HG03135 (cell line): ENCODE measurements around the gene CCDC43.
"Not testable (repeated sequence)": the region's sequence is repeated elsewhere in the genome, so short reads cannot be mapped to it uniquely, and the experiment has no call there.

Experiments used
- ATAC-seq: cut with Tn5 transposase; IDR thresholded peaks from one replicate; pipeline ENCODE4 v1.9.1; 2021; ENCODE audit warnings: mild to moderate bottlenecking, moderate library complexity; ENCODE audit not compliant: unreplicated experiment

Gene CCDC43

DNA sequence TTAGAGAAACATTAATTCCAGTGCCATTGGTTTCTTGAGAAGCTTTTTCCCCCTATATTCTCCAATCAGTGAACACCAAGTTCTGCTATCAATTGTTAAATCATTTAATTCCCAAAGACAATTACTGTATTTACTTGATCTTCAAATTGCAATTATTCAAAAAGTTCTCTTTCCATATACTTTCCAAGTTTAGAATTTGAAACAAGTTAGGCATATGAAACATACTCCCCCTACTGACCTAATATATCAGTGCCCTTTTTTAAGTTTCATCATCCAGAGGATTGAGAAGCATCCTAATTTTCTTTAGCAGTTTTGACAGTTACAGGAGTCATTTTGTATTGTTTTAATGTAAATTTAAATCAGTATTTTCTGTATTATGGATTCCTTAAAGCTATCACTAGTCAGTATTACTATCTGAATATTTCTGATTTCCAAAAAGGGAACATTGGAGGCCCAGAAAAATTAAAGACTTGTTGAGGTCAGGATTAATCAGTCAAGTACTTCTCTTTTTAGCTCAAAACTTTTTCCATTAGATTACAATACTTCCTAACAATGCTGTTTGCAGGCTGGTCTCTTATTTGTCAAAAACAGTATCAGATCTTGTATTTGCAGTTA, 17.0 kb downstream of the CCDC43 start:
- ATAC-seq, result no peak

DNA sequence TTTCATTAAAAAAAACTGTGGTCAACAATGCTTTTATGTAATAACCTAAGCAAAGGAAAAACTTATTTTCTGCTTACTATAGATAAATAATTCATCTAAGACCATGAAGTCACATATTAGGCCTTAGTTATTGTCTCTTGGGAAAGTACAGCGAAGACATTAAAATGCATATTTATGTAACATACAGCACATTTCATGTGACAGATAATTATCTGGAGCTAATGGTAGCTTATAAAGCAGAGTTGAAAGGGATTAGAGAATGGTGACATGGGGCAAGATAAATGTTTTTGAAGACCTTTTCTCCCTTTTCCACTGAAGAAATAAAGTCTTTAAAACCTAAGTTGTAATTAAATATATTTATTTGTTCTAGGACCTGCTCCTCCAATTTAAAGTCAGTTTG, 23.6 kb downstream of the CCDC43 start:
- ATAC-seq, result no peak

DNA sequence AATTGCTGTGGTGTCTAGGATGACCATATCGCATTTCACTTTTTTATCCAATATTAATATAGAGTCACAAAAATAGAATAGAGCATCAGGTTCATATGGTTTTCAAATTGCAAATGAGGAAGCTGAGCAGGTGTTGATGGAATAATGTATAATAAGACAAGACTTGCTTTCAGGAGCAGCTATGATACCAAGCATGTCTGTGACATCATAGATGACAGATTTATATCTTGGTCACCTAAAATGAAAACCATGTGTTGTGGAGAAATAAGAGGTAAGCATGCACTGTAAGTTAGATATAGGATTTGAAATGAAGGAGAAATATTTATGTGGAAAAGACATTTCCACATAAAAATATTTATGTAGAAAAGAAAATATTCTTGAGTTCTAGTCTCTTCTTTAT, 24.7 kb downstream of the CCDC43 start:
- no peak for ATAC-seq

DNA sequence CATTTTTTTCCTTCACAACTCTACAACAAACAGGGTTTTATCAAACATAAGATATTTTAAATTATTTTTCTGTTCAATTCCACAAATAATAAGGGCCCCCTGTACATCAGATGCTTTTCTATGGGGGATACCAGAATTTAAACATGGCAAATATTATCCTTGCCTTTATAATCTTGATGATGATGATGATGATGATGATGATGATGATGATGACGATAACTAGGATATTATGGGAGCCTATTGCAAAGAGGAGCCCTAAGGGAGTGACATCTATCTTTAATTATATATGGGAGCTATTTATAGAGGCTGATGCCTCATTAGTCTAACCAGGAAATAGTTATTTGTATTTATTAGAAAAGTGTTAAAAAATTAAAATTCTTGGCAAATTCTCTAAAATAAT, 26.5 kb downstream of the CCDC43 start:
- ATAC-seq, result no peak

DNA sequence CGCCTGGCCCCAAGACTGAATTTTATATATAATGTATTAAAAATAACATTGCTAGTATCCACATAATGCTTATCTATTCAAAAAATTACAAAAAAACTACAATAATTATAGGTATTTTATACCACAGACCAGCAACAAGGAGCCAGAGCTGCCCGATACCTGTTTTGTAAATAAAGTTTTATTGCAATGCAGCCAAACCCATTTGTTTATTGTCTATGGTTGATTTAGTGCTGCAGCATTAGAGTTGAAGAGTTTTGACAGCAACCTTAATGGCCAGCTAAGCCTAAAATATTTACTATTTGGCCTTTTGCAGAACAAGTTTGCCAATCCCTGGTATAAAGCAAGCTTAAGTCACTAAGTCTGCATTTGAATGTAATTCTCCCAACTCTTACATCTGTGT, 27.7 kb downstream of the CCDC43 start:
- ATAC-seq, result no peak

DNA sequence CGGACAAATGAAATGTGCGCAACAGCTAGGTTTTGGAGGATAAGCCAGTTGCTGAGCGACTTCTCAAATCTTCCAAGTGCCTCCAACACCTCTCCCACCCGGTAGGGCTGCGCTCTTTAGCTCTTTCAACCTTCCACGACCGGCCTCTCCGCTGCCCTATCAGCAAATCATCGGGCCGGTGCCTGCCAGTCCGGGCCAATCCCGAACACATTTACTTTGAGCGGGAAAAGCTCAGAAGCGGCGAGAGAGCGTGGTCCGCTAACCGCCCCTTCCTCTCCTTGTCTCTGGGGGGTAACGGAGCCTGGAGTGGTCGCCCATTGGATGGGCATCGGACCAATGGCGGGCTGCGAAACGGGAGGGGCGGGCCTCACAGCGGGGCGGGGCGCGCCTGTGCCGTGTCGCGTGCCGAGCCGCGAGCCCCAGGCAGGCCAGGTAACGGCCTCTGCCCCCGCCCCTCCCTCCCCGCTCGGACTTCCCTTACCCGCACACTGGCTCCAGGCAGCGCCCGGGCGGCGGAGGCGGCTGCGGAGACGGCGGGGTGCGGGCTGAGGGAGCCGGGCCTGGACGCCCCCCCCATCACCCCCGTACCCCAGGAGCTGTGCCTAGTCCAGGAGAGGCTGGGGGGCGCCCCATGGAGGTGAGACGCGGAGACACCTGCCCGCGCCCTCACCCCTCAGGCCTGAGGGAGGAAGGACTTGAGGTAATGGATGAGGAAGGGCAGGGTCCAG, 33.4 kb downstream of the CCDC43 start, which contains the start of gene MEIOC:
MEIOC (plus strand) TSS at position 486 of the 728 bp plus-strand sequence; CDS start at position 632, 146 bp downstream.
- ATAC-seq, result no peak

DNA sequence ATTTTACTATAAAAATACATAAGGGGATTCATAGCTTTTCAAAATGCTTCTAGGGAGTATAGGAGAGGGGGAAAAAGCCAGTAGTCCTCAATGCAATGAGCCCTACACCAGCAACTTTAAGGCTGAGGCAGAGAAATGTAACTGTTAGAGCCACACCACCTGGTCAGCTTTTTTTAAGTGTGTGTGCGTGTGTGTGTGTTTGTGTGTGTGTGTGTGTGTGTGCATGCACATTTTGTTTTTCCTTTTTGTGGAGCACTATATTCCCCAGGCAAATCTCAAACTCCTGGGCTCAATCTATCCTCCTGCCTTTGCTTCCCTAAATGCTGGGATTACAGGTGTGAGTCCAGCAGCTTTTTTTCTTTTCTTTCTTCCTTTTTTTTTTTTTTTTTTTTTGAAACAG, 35.6 kb downstream of the CCDC43 start:
- ATAC-seq, result no peak

DNA sequence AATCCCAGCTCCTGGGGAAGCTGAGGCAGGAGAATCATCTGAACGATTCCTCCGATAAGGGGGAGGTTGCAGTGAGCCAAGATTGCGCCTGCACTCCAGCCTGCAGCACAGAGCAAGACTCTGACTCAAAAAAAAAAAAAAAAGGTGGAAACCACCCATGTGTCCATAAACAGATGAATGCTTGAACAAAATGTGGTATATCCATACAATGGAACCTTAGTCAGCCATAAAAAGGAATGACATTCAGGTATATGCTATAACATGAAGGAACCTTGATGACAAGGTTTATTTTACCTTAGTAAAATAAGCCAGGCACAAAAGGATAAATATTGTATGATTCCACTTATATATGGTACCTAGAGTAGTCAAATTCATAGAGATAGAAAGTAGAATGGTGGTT, 36.2 kb downstream of the CCDC43 start:
- no peak for ATAC-seq

DNA sequence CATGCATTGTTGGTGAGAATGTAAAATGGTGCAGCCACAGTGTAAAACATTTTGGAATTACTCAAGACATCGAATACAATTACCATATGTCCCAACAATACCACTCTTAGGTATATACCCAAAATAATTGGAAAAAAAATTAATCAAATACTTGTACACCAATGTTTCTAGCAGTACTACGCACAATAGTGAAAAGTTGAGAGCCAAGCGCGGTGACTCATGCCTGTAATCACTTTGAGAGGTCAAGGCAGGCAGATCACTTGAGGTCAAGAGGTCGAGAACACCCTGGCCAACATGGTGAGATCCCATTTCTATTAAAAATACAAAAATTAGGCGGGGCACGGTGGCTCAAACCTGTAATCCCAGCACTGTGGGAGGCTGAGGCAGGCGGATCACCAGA, 36.8 kb downstream of the CCDC43 start:
- ATAC-seq, result no peak

DNA sequence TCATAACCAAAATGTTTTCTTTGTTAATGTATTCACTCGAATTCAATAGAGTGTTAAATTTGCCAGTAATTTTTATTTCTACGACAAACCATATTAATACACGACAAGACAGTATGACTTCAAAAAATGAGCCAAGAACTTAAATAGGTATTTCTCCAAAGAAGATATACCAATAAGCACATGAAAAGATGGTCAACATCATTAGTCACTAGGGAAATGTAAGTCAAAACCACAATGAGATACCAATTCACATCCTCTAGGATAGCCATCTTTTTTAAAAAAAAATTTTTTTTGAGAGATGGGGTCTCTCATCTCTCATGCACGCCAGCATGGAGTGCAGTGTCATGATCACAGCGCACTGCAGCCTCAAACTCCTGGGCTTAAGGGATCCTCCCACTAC, 38.3 kb downstream of the CCDC43 start:
- no peak for ATAC-seq

DNA sequence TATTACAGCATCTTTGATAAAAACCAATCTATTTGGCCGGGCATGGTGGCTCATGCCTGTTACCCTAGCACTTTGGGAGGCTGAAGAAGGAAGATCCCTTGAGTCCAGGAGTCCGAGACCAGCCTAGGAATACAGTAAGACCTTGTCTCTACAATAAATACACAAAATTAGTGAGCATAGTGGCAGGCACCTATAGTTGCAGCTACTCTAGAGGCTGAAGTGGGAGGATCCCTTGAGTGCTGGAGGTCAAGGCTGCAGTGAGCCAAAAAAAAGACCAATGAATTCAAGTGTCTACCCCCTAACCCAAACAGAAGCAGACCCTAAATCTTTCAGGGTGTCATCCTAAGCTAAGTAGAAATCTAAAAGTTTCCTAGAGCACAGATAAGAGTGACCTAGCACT, 40.6 kb downstream of the CCDC43 start:
- no peak for ATAC-seq

DNA sequence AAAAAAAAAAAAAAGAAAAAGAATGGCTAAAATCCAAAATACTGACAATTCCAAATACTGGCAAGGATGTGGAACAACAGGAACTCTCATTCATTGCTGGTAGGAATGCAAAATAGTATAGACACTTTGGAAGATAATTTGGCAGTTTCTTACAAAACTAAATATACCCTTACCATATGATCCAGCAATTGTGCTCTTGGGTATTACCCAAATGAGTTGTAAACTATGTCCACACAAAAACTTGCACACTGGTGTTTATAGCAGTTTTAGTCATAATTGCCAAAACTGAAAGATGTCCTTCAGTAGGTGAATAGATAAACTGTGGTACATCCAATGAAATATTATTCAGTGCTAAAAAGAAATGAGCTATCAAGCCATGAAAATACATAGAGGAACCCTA, 41.8 kb downstream of the CCDC43 start:
- no peak for ATAC-seq

DNA sequence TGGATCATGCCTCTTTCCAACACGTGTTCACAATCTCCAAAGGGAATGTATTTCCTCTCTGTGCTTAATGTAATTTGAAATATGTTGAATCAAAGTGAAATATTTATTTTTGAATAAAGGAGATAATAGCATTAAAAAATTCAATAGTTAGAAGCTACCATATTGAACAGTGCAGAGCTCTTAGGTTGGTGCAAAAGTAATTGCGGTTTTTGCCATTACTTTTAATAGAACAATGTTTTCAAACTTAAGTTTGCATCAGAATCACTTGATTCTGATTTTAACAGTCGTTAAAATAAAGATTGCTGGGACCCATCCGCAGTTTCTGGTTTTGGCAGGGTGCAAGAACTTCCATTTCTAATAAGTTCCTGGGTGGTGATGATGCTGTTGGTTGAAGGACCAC, 43.3 kb downstream of the CCDC43 start:
- ATAC-seq, result no peak

DNA sequence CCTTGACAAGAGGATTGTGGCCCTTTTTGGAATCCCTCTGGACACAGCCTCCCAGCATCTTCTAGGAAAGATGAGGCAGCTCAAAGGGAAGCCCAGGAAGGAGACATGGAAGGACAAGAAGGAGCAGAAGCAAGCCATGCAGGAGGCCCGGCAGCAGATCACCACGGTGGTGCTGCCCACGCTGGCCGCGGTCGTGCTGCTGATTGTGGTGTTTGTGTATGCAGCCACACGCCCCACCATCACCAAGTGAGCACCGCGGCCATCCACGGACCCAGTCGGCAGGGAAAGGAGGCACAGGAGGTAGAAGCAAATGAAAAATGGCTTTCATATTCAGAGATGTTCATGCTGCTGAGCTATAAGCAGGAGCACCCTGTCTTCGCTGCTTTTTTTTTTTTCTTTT, 44.2 kb downstream of the CCDC43 start:
- no peak for ATAC-seq

DNA sequence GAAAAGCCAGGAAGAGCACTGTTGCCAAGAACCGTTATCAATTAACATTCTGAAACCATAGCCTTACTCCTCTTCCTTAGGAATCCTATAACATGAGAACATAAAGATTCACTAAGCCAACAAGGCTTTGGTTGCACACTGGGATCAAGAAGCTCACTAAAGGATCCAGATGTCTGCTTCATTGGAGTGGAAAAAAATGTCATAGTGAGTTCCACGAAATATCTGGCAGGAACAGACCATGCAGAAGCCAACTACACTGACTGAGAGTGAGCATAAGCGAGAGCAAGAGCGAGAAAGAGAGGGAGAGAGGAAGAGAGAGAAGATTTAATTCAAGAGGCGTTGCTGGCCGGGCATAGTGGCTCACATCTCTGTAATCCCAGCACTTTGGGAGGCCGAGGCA, 46.7 kb downstream of the CCDC43 start:
- ATAC-seq, result no peak

DNA sequence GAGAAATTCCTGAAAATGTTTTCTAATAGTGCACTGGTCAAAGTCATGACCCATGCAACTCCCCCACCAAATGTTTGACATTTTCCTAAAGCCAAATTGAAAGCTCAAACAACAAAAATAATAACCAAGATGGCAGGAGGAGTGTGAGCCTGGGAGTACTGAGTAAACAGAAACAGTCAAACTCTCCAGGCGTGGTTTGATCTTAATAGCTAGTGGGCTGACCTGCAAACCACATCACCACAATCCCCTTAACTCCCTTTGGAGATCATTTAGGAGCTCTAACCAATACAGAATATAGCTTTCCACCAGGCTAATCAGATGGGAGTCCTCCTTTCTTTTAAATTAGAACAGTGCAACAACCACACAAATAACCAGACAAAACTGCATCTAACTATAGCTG, 52.5 kb downstream of the CCDC43 start:
- ATAC-seq, result no peak

DNA sequence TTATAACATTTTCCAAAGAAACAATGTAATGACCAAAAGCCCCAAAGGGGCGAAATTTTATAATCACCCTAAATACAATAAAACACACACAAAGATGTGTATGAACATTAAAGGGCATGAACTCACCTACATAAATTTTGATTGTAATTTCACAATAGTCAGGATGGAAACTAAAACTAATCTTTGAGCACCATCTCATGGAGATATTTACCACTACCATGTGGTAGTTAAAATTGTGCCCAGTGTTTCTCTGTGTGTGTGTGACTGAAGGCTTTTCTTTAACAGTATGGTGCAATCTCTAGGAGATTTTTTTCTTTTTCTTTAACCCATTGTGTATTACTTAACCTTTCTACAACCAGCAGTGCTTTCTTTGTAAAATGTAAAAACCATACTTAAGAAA, 53.0 kb downstream of the CCDC43 start:
- no peak for ATAC-seq

DNA sequence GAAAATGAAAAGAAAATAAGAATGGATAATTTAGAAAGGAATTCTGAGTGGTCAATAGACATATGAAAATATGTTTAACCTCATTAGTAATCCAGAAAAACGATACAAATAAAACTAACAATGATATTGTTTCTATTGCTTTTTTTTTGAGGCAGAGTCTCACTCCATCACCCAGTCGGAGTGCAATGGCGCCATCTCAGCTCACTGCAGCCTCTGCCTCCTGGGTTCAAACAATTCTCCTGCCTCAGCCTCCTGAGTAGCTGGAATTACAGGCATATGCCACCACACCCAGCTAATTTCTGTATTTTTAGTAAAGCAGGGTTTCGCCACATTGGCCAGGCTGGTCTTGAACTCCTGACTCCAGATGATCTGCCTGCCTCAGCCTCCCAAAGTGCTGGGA, 55.2 kb downstream of the CCDC43 start:
- ATAC-seq, result not testable (repeated sequence)

DNA sequence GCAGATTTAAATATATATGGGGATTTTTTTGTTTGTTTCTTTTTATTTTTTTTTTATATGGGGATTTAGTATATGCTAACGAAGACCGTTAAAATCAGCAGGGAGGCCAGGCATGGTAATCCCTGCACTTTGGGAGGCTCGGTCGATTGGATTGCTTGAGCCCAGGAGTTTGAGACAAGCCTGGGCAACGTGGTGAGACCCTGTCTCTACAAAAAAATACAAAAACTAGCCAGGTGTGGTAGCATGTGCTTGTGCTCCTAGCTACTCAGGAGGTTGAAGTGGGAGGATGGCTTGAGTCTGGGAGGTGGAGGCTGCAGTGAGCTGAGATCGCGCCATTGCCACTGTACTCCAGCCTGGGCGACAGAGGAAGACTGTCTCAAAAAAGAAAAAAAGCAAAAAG, 55.6 kb downstream of the CCDC43 start:
- ATAC-seq, result no peak

DNA sequence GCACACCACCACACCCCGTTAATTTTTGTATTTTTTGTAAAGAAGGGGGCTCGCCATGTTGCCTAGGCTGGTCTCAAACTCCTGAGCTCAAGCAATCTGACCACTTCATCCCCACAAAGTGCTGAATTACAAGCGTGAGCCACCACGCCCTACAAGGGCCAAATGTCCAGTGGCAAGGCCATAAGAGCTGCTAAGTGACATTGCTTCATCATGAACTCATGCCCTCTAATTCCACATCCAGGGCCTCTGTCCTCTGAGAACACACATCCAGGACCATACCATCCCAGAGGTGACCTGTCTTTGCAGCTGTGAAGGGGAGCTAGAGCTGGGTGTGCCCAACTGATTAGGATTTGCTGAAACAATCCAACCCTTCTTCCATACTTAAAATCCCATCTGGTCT, 58.9 kb downstream of the CCDC43 start:
- ATAC-seq, result no peak

DNA sequence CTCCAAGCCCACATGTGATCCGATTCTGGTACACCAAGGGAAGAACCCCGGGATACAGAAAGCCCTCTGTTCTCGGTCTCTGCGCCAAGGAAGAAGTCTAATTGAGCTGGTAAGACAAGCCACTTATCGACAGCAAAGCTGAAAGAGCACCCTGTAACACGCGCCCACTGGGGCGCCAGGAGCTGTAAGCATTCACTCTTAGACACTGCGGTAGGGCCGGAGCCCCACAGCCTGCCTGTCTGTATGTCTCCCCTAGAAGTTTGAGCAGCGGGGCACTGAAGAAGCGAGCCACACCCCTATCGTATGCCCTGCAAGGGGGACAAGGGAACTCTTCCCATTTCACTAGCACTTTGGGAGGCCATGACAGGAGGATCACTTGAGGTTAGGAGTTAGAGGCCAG, 60.3 kb downstream of the CCDC43 start:
- ATAC-seq, result no peak

DNA sequence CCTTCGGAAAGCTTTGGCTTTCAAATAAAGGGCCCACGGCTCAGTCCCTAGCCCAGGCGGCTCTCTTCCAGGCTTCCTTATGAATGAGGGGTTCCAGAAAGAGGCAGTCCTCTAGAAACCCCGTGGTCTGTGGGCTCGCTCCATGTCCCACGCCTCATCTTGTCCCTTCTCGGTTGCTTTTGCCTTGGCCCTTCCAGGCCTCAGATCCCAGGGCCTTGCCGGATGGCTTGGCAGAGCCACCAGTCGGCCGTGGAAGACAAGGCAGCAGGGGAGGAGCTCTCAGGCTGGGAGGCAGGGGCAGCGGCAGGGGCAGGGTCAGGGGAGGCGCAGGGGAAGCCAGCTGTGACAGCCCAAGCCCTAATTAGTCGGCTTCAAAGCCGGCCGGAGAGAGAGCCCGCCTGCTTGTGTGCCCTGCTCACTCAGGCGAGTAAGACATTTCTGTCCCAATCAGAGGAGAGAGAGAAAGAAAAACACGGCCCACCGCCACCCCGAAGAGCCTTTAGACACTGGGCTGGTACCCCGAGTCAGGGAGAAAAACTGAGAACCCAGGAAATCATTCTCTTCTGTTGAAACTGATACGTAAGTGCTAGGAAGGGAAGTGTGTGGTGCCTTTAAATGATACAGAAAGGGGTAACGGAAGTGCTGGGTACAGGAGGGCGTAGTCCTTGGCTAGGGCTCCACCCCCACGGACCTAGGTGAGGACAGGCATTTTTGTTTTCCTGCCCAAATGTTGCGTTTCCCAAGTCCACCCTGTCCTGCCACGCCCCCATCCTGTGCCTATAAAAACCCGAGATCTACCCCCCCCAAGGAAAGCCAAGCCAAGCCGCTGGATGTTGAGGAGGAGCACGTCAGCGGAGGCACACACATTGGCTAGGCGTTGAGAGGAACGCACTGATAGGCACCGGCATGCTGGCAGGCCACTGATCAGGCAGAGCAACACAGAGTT, 61.1 kb downstream of the CCDC43 start:
- no peak for ATAC-seq
